GM12878 (cell line): Measurements from ENCODE around the gene PAX2. TPM values are rescaled to one million over a fixed set of nuclear protein-coding genes. Genes with fewer than 3 reads are reported as not detected.

Experiments used
- ATAC-seq: fragments of 200-7000 bp; cut with Tn5 transposase; 3 replicates; pipeline ENCODE4 v1.9.1; 2020; ENCODE audit warnings: mild to moderate bottlenecking, moderate library complexity
- BruUV-seq: library from RNA; stranded (reverse); fragments of 400-500 nt; replicated peaks from 2 replicates; lab custom pipeline; 2021; lab: Mats Ljungman, UMichigan
- CTCF ChIA-PET: fragments of 300-600 bp; sonication (Branson Sonifier 250); formaldehyde crosslinking; extraction: SDS; loops from one replicate; lab custom pipeline; 2021; ENCODE audit warnings: inconsistent platforms; lab: Yijun Ruan, JAX
- POLR2A ChIA-PET: fragments of 350-600 bp; formaldehyde crosslinking; extraction: SDS; loops from one replicate; lab custom pipeline; 2021; ENCODE audit warnings: inconsistent platforms; lab: Charles Lee
- RAD21 ChIA-PET: fragments of 300-600 bp; sonication (Branson Sonifier 250); formaldehyde crosslinking; loops from one replicate; lab custom pipeline; 2023; ENCODE audit warnings: antibody characterized with exemption; ENCODE audit not compliant: unreplicated experiment; lab: Charles Lee
- SMC1A ChIA-PET: fragments of 300-600 bp; sonication (Branson Sonifier 250); formaldehyde crosslinking; loops from one replicate; lab custom pipeline; 2023; ENCODE audit not compliant: unreplicated experiment, uncharacterized antibody; lab: Charles Lee
- DNase-seq: peaks from one replicate; pipeline ENCODE4 v3.0.0-alpha.2; 2011; ENCODE audit warnings: low read depth, low spot score
- FAIRE-seq: peaks from 3 replicates; lab custom pipeline; 2011; peaks lifted over from hg19 to GRCh38; lab: Jason Lieb, UNC
- H2AFZ ChIP-seq: 2 replicates; pipeline ENCODE4 v1.6.0; 2011; ENCODE audit warnings: low read depth, low read length, control low read depth; ENCODE audit not compliant: control insufficient read depth
- H3K27ac ChIP-seq: 2 replicates; pipeline ENCODE4 v1.5.1; 2011; ENCODE audit warnings: control low read depth; ENCODE audit not compliant: control insufficient read depth, insufficient read depth
- H3K27me3 ChIP-seq, 2 experiments: replicated peaks in 1 of 2; 2 replicates each; pipeline versions ENCODE4 v1.6.0 to v1.6.1; 2011; ENCODE audit warnings: low read length in 1 of 2; ENCODE audit not compliant: control insufficient read depth in 2 of 2, insufficient read depth in 2 of 2
- H3K36me3 ChIP-seq, 2 experiments: 2 replicates each; pipeline ENCODE4 v1.5.1; 2011; ENCODE audit warnings: low read length in 1 of 2; ENCODE audit not compliant: control insufficient read depth in 2 of 2, insufficient read depth in 2 of 2
- H3K4me1 ChIP-seq: 2 replicates; pipeline ENCODE4 v1.6.1; 2011; ENCODE audit warnings: mild to moderate bottlenecking, low read length, moderate library complexity, mixed read lengths; ENCODE audit not compliant: control insufficient read depth, insufficient read depth
- H3K4me2 ChIP-seq: 2 replicates; pipeline ENCODE4 v1.6.0; 2011; ENCODE audit warnings: control low read depth; ENCODE audit not compliant: control insufficient read depth, insufficient read depth
- H3K4me3 ChIP-seq: fragments of 200-600 bp; sonication (generic); 2 replicates; pipeline ENCODE4 v1.5.1; 2016
- H3K79me2 ChIP-seq: 2 replicates; pipeline ENCODE4 v1.6.0; 2011; ENCODE audit warnings: low read length; ENCODE audit not compliant: control insufficient read depth, insufficient read depth
- H3K9ac ChIP-seq: 2 replicates; pipeline ENCODE4 v1.8.0; 2011; ENCODE audit warnings: low read length, control low read depth, mixed read lengths; ENCODE audit not compliant: control insufficient read depth, insufficient read depth
- H3K9me3 ChIP-seq: replicated peaks from 3 replicates; pipeline ENCODE4 v1.5.1; 2011; ENCODE audit warnings: mild to moderate bottlenecking, low read length; ENCODE audit not compliant: control insufficient read depth, insufficient read depth
- H4K20me1 ChIP-seq: 2 replicates; pipeline ENCODE4 v1.6.0; 2011; ENCODE audit not compliant: control insufficient read depth, insufficient read depth
- CBX3 ChIP-seq: fragments of 200-600 bp; sonication (generic); IDR thresholded peaks from 2 replicates; pipeline ENCODE4 v1.6.1; 2016; ENCODE audit warnings: low read depth, borderline replicate concordance
- EP300 ChIP-seq, 2 experiments: fragments of 150-350 bp in 1 of 2; IDR thresholded peaks; 2 replicates each; pipeline ENCODE4 v1.6.1; 2011 to 2012; ENCODE audit warnings: low read depth in 2 of 2, low read length in 2 of 2, borderline replicate concordance in 1 of 2, improper control_type of control experiment in 1 of 2, inconsistent platforms in 1 of 2; ENCODE audit not compliant: control insufficient read depth in 1 of 2
- RB1 ChIP-seq: fragments of 450-650 bp; formaldehyde crosslinking; IDR thresholded peaks from 2 replicates; pipeline ENCODE4 v1.6.1; 2017; ENCODE audit warnings: mild to moderate bottlenecking, borderline replicate concordance
- RUNX3 ChIP-seq: IDR thresholded peaks from 2 replicates; pipeline ENCODE4 v1.6.1; 2012; ENCODE audit warnings: low read length, inconsistent platforms
- SREBF2 ChIP-seq: IDR thresholded peaks from 2 replicates; pipeline ENCODE4 v1.6.1; 2012; ENCODE audit warnings: mild to moderate bottlenecking, low read length
- STAT3 ChIP-seq: IDR thresholded peaks from 2 replicates; pipeline ENCODE4 v1.6.1; 2011; ENCODE audit warnings: low read depth, low read length, improper control_type of control experiment
- SUPT20H ChIP-seq: IDR thresholded peaks from 2 replicates; pipeline ENCODE4 v1.6.1; 2011; ENCODE audit warnings: low read depth, mild to moderate bottlenecking, low read length, moderate library complexity, borderline replicate concordance; ENCODE audit not compliant: control insufficient read depth
- WRNIP1 ChIP-seq: IDR thresholded peaks from 2 replicates; pipeline ENCODE4 v1.6.1; 2011; ENCODE audit warnings: low read depth, low read length, improper control_type of control experiment, borderline replicate concordance
- ZBTB11 ChIP-seq: fragments of 450-650 bp; formaldehyde crosslinking; IDR thresholded peaks from 2 replicates; pipeline ENCODE4 v1.5.0; 2022; ENCODE audit warnings: mild to moderate bottlenecking, missing genetic modification characterization
- WGBS: methylation state at CpG from one replicate; pipeline ENCODE4 v1.1.6; 2016; ENCODE audit warnings: low lambda C conversion rate; ENCODE audit not compliant: insufficient replicate concordance, insufficient coverage; ENCODE audit errors: missing lambda C conversion rate; 5-methylcytosine and 5-hydroxymethylcytosine counted together
- in situ Hi-C: fragments of 300-500 bp; cut with MboI; formaldehyde crosslinking; loops from 9 replicates; pipeline ENCODE4 v1.14.3; 2018; ENCODE audit warnings: mixed read lengths
- intact Hi-C: fragments of 100-400 bp; cut with micrococcal nuclease; formaldehyde crosslinking; loops from one replicate; pipeline ENCODE4 v1.14.2; 2022; ENCODE audit not compliant: unreplicated experiment
- polyA plus RNA-seq, 11 experiments: library from polyadenylated mRNA; depleted of rRNA in 4 of 11; unstranded in 6 of 11; stranded (reverse) in 5 of 11; fragments of >200 nt; fragmentation: Nextera tagmentation in 4 of 11; fragmentation: Illumina TruSeq in 1 of 11; extraction: Ambion mirVana in 4 of 11; extraction: Trizol in 1 of 11; gene quantifications; 1 replicate in 1 of 11; 2 replicates in 10 of 11; pipeline versions ENCODE4 v1.2.1 to v1.2.3, GENCODE V29; 2011 to 2016; ENCODE audit warnings: inconsistent platforms in 2 of 11, missing spikeins in 2 of 11, low read depth in 1 of 11
- total RNA-seq, 4 experiments: library from RNA; depleted of rRNA in 3 of 4; stranded (reverse); fragments of >200 nt in 3 of 4; fragmentation: Illumina TruSeq in 1 of 4; extraction: Trizol in 1 of 4; gene quantifications; 2 replicates each; pipeline versions ENCODE4 v1.2.1 to v1.2.3, GENCODE V29; 2013 to 2021

Gene PAX2
- total and polyA plus RNA-seq, 10 of the 15 experiments (the other 5 are each of a cell fraction or from before 2014, with no cell fraction given): not detected

GRCh38 chr10:100723770-100724530 is 21.4 kb upstream of the PAX2 start:
- no peak overlapping the region for H2AFZ ChIP-seq
- ChIA-PET CTCF (no interaction called here), SMC1A (no interaction called here), POLR2A (no interaction called here), RAD21 (no interaction called here)
- no peaks in the 10 kb centered on the region for H3K79me2 ChIP-seq
- H3K27ac ChIP-seq: no peak overlapping the region
- peaks cover 9 to 10% of the 10 kb centered on the region in 2 experiments; a peak in 3 of 4 replicates for H3K27me3 ChIP-seq
- WGBS: 53% methylated on average over 47 of the region's 58 CpGs
- in situ Hi-C loops (no loop called here), intact Hi-C loops (no loop called here)
- H3K9ac ChIP-seq: no peak overlapping the region
- no peak overlapping the region for H3K4me3 ChIP-seq
- no peak for FAIRE-seq
- no peak for TF ChIP-seq CBX3
- no peak for TF ChIP-seq EP300 (IDR thresholded peaks at IDR 0.05; ENCODE audit: borderline replicate concordance in 1 of 2, control insufficient read depth in 1 of 2, low read depth in 2 of 2, low read length in 2 of 2)
- no peak for TF ChIP-seq WRNIP1
- no peak for TF ChIP-seq RUNX3
- TF ChIP-seq ZBTB11 (CRISPR knock-in tag): no peak
- TF ChIP-seq STAT3: no peak
- no peak for TF ChIP-seq RB1
- TF ChIP-seq SUPT20H: no peak
- TF ChIP-seq SREBF2: no peak
- H3K4me1 ChIP-seq: no peaks in the 10 kb centered on the region
- no peak overlapping the region for H3K4me2 ChIP-seq
- no peaks in the 10 kb centered on the region for H4K20me1 ChIP-seq
- no peak for DNase-seq
- ATAC-seq: no peak
- no peaks in the 10 kb centered on the region for H3K36me3 ChIP-seq
- H3K9me3 ChIP-seq: no peaks in the 10 kb centered on the region
- BruUV-seq: no TSS peak
